Aorta (tissue), 5 donors: ENCODE data around the gene USH2A. TPM values are rescaled to one million over a fixed set of nuclear protein-coding genes. Genes with fewer than 3 reads are reported as not detected.

Experiments
- ATAC-seq: fragments of 200-7000 bp; cut with Tn5 transposase; one replicate; pipeline ENCODE4 v1.9.1; 2022; ENCODE audit warnings: moderate library complexity; ENCODE audit not compliant: low FRiP score
- DNase-seq, 2 donors: peaks; one replicate each; pipeline ENCODE4 v3.0.0-alpha.2; 2020
- H3K27ac ChIP-seq, 2 donors: one replicate each; pipeline ENCODE4 v1.5.1; 2013; ENCODE audit warnings: low read length in 2 of 2, mild to moderate bottlenecking in 2 of 2, moderate library complexity in 2 of 2, control low read depth in 1 of 2, inconsistent platforms in 1 of 2, low read depth in 1 of 2
- H3K27me3 ChIP-seq, 2 donors: one replicate each; pipeline ENCODE4 v1.6.1; 2013; ENCODE audit warnings: control low read depth in 1 of 2, low read length in 1 of 2, mild to moderate bottlenecking in 1 of 2, moderate library complexity in 1 of 2; ENCODE audit not compliant: insufficient read depth in 2 of 2, control insufficient read depth in 1 of 2
- H3K36me3 ChIP-seq, 2 donors: one replicate each; pipeline ENCODE4 v1.6.1; 2013; ENCODE audit warnings: control low read depth in 1 of 2, low read length in 1 of 2, mild to moderate bottlenecking in 1 of 2; ENCODE audit not compliant: insufficient read depth in 2 of 2, control insufficient read depth in 1 of 2
- H3K4me1 ChIP-seq, 2 donors: one replicate each; pipeline ENCODE4 v1.6.1; 2013; ENCODE audit warnings: low read length in 2 of 2, control low read depth in 1 of 2, mild to moderate bottlenecking in 1 of 2, moderate library complexity in 1 of 2; ENCODE audit not compliant: insufficient read depth in 2 of 2, control insufficient read depth in 1 of 2
- H3K4me3 ChIP-seq, 2 donors: one replicate each; pipeline ENCODE4 v1.5.1; 2013; ENCODE audit warnings: low read length in 2 of 2, control low read depth in 1 of 2, mild to moderate bottlenecking in 1 of 2
- H3K9me3 ChIP-seq: one replicate; pipeline ENCODE4 v1.6.1; 2013; ENCODE audit warnings: mild to moderate bottlenecking, low read length; ENCODE audit not compliant: control insufficient read depth
- WGBS, 2 donors: extraction: QIAGEN DNeasy Blood & Tissue Kit; methylation state at CpG; one replicate each; pipeline ENCODE4 v1.1.7; 2013; 5-methylcytosine and 5-hydroxymethylcytosine counted together
- intact Hi-C, 2 donors: fragments of 100-400 bp; cut with DNase I; formaldehyde crosslinking; loops; one replicate each; pipeline versions ENCODE4 v1.14.2 to v1.15.0; 2022
- polyA plus RNA-seq, 2 donors: library from polyadenylated mRNA; stranded (reverse); fragments of 200-250 nt; gene quantifications; one replicate each; pipeline ENCODE4 v1.2.3, GENCODE V29; 2013
- total RNA-seq, 2 donors: library from RNA; stranded (reverse); fragmentation: NEBNext Ultra II Directional; extraction: Animal tissue kit (Norgen Biotek cat#: 25700); gene quantifications; one replicate each; pipeline ENCODE4 v1.2.1, GENCODE V29; 2021
- donor health status: healthy with polysubstance abuse.
- donor health status: Bipolar disorder and iron deficiency.
- donor health status: DM: no; HTN: no; CAD: no.
- donor health status: DM: no; HTN: no; CAD: no.
- donor health status: DM: yes; HTN: yes; CAD: no.

USH2A gene
- total and polyA plus RNA-seq, 4 donors: 0.13 TPM; not detected in 3

GRCh38 chr1:215669806-215670491 lies 753.3 kb downstream of the USH2A start:
- intact Hi-C loops: no loop called here
- ATAC-seq (no peak), DNase-seq (no peak)
- Histone ChIP-seq H3K9me3 (no peaks in the 10 kb centered on the region), H3K4me1 (peaks cover 0 to 8% of the 10 kb centered on the region in 2 donors), H3K36me3 (no peaks in the 10 kb centered on the region), H3K4me3 (no peak overlapping the region), H3K27me3 (no peaks in the 10 kb centered on the region), H3K27ac (no peak overlapping the region)
- 3% methylated on average over 4 of the region's 4 CpGs for WGBS, 2 donors

- no peak for ATAC-seq
- Histone ChIP-seq H3K4me1 (peaks cover 0 to 8% of the 10 kb centered on the region in 2 donors), H3K27me3 (no peaks in the 10 kb centered on the region), H3K9me3 (no peaks in the 10 kb centered on the region), H3K27ac (no peak overlapping the region), H3K4me3 (no peak overlapping the region), H3K36me3 (no peaks in the 10 kb centered on the region)
- intact Hi-C loops: no loop called here
- no peak for DNase-seq
- 84 to 89% methylated on average over 2 of the region's 2 CpGs for WGBS, 2 donors
Observed at GRCh38 chr1:215667761-215668160, 755.5 kb downstream of the USH2A start.

GRCh38 chr1:215665215-215665614 lies 758.0 kb downstream of the USH2A start:
- ATAC-seq (no peak), DNase-seq (no peak)
- WGBS, 2 donors: 88% methylated on average over 4 of the region's 4 CpGs
- Histone ChIP-seq H3K4me3 (no peak overlapping the region), H3K9me3 (no peaks in the 10 kb centered on the region), H3K27ac (no peak overlapping the region), H3K4me1 (peaks cover 0 to 4% of the 10 kb centered on the region in 2 donors), H3K36me3 (no peaks in the 10 kb centered on the region), H3K27me3 (peaks cover 0 to 2% of the 10 kb centered on the region in 2 donors)
- intact Hi-C loops: no loop called here

GRCh38 chr1:215661033-215661432 lies 762.2 kb downstream of the USH2A start:
- 86 to 87% methylated on average over 1 of the region's 1 CpG for WGBS, 2 donors
- Histone ChIP-seq H3K9me3 (no peaks in the 10 kb centered on the region), H3K4me3 (no peak overlapping the region), H3K27me3 (peaks cover 0 to 2% of the 10 kb centered on the region in 2 donors), H3K36me3 (no peaks in the 10 kb centered on the region), H3K27ac (no peak overlapping the region), H3K4me1 (no peaks in the 10 kb centered on the region)
- DNase-seq: no peak
- intact Hi-C loops: no loop called here
- no peak for ATAC-seq

- Histone ChIP-seq H3K9me3 (no peaks in the 10 kb centered on the region), H3K4me1 (no peaks in the 10 kb centered on the region), H3K27me3 (peaks cover 0 to 2% of the 10 kb centered on the region in 2 donors), H3K4me3 (no peak overlapping the region), H3K36me3 (no peaks in the 10 kb centered on the region), H3K27ac (no peak overlapping the region)
- intact Hi-C loops: no loop called here
- DNase-seq (no peak), ATAC-seq (no peak)
Observed at GRCh38 chr1:215660259-215660658, 763.0 kb downstream of the USH2A start.

GRCh38 chr1:215657047-215657446 lies 766.2 kb downstream of the USH2A start:
- Histone ChIP-seq H3K9me3 (no peaks in the 10 kb centered on the region), H3K27ac (no peak overlapping the region), H3K4me3 (no peak overlapping the region), H3K27me3 (peaks cover 0 to 2% of the 10 kb centered on the region in 2 donors), H3K36me3 (no peaks in the 10 kb centered on the region), H3K4me1 (no peaks in the 10 kb centered on the region)
- no peak for ATAC-seq
- intact Hi-C loops: no loop called here
- no peak for DNase-seq
- WGBS, 2 donors: 83 to 92% methylated on average over 4 of the region's 4 CpGs

- Histone ChIP-seq H3K27me3 (no peaks in the 10 kb centered on the region), H3K4me3 (no peak overlapping the region), H3K4me1 (no peaks in the 10 kb centered on the region), H3K27ac (no peak overlapping the region), H3K9me3 (no peaks in the 10 kb centered on the region), H3K36me3 (no peaks in the 10 kb centered on the region)
- WGBS, 2 donors: 50 to 69% methylated on average over 1 of the region's 1 CpG
- no peak for ATAC-seq
- DNase-seq: no peak
- intact Hi-C loops: no loop called here
Observed at GRCh38 chr1:215652371-215652770, 770.9 kb downstream of the USH2A start.

- ATAC-seq (no peak), DNase-seq (no peak)
- H3K4me3 ChIP-seq: no peak overlapping the region
- WGBS, 2 donors: 33 to 44% methylated on average over 3 of the region's 3 CpGs
- no peaks in the 10 kb centered on the region for H3K36me3 ChIP-seq
- no peaks in the 10 kb centered on the region for H3K4me1 ChIP-seq
- H3K9me3 ChIP-seq: no peaks in the 10 kb centered on the region
- intact Hi-C loops: no loop called here
- no peak overlapping the region for H3K27ac ChIP-seq
- H3K27me3 ChIP-seq: no peaks in the 10 kb centered on the region
Observed at GRCh38 chr1:215651867-215652266, 771.4 kb downstream of the USH2A start.

GRCh38 chr1:215650446-215651149 lies 772.6 kb downstream of the USH2A start:
- H3K27ac ChIP-seq: no peak overlapping the region
- H3K36me3 ChIP-seq: no peaks in the 10 kb centered on the region
- H3K4me3 ChIP-seq: no peak overlapping the region
- ATAC-seq (no peak), DNase-seq (no peak)
- intact Hi-C loops: no loop called here
- no peaks in the 10 kb centered on the region for H3K27me3 ChIP-seq
- no peaks in the 10 kb centered on the region for H3K9me3 ChIP-seq
- no peaks in the 10 kb centered on the region for H3K4me1 ChIP-seq
- WGBS, 2 donors: 48 to 53% methylated on average over 9 of the region's 9 CpGs
